Occipital lobe (tissue), 2 donors: ENCODE measurements around the gene PAXIP1. TPM values are rescaled to one million over a fixed set of nuclear protein-coding genes. Genes with fewer than 3 reads are reported as not detected.
"Not testable (repeated sequence)": the region's sequence is repeated elsewhere in the genome, so short reads cannot be mapped to it uniquely, and the experiment has no call there.

Source experiments
- DNase-seq: peaks from one replicate; lab custom pipeline; 2025; lab: John Stamatoyannopoulos, UW
- total RNA-seq: library from RNA; depleted of rRNA; stranded (reverse); fragments of >200 nt; gene quantifications from one replicate; pipeline ENCODE4 v1.2.3, GENCODE V29; 2014

PAXIP1 gene
- 10.3 TPM for total RNA-seq

DNA sequence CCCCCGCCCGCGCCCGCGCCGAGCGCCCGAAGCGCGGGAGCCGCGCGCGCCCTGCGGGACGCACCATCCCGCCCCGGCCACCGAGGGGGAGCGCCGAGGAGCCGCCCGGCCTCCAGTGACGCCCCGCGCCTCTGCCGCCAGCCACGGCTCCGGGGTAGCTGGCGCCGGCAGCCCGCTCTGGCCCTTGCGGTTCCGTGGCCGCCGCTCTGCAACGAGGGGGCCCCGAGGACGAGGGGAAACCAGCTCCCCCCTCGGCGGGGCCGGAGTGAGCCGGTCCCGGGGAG is at the start of gene PAXIP1:
PAXIP1 (minus strand) TSS at position 33 of the 284 bp plus-strand sequence. CDS start 195 bp downstream, outside the sequence.
- no peak for DNase-seq

- DNase-seq: no peak
Observed at GRCh38 chr7:155051355-155051754, 48.4 kb upstream of the PAXIP1 start.

DNA sequence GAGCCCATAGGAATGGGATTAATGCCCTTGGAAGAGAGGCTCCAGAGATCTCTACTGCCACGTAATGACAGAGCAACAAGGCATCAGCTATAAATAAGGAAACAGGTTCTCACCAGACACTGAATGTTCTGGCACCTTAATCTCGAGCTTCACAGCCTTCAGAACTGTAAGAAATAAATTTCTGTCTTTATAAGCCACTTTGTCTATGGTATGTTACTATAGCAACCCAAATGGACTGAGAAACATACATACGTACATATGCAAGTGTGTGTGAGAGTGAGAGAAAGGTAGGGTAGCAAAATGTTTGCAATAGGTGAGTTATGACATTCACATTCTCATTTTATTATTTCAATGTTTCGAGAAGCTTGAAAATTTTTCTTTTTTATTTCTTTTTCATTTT is 45.1 kb upstream of the PAXIP1 start:
- no peak for DNase-seq

DNA sequence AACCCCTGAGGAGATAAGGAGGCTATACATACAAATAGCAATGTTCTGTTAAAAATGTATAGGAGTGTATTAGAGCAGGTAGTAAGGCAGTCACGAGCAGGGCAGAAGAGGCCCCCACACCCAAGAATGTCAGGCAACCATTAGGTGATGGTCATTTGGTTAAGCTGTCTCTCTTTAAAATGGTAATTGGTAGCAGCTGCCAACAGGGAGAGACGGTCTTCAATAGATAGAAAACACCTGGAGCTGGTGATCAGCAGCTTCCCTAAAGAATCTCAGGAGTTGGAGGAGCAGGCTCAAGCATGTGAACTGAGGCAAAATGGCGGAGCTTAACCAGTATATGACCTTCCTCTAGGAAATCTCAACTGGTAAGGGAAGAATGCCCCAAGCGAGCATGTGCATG is 40.8 kb upstream of the PAXIP1 start:
- no peak for DNase-seq

DNA sequence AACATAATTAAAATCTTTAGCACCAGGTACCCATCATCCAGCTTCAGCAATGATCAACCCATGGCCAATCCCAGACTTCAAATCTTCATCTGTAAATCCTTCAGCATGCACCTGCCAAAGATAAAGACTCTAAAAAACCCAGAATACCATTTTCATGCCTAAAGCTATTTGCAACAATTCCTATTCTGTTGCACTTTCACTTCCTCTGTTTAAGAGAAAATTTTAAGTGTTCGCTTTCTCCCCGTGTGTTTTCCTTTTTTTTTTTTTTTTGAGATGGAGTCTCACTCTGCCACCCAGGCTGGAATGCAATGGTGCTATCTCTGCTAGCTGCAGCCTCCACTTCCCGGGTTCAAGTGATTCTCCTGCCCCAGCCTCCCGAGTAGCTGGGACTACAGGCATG is 35.4 kb upstream of the PAXIP1 start:
- DNase-seq: no peak

DNA sequence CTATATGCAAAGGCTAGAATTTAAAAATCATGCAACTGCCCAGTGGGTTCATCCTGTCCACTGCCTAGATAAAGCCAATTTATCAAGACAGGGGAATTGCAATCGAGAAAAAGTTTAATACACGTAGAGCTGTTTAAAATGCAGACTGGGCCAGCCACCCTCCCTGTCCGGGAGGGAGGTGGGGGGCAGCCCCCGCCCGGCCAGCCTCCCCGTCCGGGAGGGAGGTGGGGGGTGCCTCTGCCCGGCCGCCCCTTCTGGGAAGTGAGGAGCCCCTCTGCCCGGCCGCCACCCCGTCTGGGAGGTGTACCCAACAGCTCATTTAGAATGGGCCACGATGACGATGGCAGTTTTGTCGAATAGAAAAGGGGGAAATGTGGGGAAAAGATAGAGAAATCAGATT is 31.6 kb upstream of the PAXIP1 start:
- DNase-seq: not testable (repeated sequence)

- no peak for DNase-seq
Observed at GRCh38 chr7:155032978-155033377, 30.1 kb upstream of the PAXIP1 start.

DNA sequence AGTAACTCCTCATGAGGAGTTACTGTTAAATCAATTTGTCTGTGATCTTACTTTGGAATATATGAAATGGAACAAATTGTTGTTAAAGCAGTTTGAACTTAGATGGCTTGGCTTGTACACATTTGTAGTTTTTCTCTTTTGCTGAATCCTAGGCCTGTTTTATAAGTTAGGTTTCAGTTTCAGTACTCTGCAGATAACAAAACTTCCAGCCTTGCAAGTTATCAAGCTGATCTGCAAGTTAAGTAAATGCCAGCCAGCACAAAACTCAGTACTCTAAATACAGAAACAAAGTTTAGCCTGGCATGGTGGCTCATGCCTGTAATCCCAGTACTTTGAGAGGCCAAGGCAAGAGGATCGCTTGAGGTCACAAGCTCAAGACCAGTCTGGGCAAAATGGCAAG is 25.0 kb upstream of the PAXIP1 start:
- no peak for DNase-seq

GRCh38 chr7:155021699-155022145 is 18.8 kb upstream of the PAXIP1 start:
- DNase-seq: no peak

GRCh38 chr7:155020996-155021395 is 18.1 kb upstream of the PAXIP1 start:
- DNase-seq: no peak

DNA sequence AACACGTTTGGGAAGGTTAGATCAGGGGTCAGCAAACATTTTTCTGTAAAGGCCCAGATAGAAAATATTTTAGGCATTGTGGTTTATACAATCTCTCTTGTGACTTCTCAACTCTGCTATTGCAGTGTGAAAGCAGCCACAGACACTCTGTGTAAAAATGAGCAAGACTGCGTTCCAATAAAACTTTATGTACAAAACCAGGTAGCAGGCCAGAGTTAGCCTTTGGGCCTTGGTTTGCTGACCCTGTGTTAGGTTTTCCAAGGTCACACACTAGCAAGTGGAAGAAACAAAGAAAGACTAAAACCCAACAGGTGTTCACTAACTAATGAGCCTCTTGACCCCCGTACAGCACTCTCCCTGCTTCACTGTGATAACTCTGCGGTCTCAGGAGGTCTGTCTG is 14.9 kb upstream of the PAXIP1 start:
- no peak for DNase-seq

DNA sequence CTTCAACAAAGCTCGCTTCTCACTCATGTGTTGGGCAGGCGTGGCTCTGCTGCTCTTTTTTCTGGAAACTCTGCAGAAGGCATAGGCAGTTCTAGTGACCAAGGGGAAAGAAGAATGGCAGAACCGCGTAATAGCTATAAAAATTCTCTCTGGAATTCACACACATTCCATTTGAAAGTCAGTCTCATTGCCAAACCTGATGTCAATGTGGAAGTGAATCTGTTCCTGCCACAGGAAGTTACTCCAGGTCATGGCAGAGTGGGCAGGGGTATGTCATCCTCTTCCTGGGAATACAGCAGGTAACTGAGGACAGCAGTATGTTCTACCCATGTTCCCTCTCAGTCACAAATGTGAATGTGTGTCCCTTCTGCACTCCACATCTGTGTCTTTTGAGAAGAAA is 8.2 kb upstream of the PAXIP1 start:
- DNase-seq: no peak

- DNase-seq: no peak
Observed at GRCh38 chr7:155009570-155010157, 6.7 kb upstream of the PAXIP1 start.

- DNase-seq: no peak
Observed at GRCh38 chr7:155007947-155008346, 5.0 kb upstream of the PAXIP1 start.

GRCh38 chr7:155003376-155004214 is 671 bp upstream of the PAXIP1 start:
- peak; percentile 85 for DNase-seq

GRCh38 chr7:155002411-155003091 is 373 bp downstream of the PAXIP1 start:
- no peak for DNase-seq

DNA sequence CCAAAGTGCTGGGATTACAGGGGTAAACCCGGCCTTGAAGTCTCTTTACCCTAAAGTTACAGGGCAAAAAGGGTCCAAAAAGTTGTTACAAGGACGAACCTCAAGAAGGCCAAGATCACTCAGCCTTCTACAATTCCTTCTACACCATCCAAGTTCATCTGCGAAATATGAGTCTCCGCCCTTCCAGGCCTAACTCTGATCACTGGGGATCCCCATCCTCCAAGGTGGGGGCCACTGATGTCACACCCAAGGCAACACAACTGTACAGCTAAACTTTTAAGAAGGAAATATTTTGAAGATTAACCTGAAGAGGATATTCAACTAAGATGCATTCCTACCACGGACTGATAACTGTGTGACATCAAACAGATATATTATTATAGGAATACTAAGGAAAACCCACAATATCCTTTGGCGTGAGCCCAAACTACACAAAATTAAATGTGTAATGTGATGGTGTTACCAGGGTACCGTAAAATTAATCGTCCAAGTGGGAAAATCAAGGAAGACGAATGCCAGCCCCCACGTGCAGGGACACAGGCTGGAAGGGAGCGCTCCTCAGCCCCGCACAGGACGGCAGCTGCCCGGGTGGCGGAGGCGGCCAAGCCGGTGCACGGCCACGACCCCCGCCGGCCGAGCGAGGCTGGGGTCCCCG is 1.0 kb downstream of the PAXIP1 start:
- no peak for DNase-seq

- no peak for DNase-seq
Observed at GRCh38 chr7:155000795-155001194, 2.1 kb downstream of the PAXIP1 start.

- no peak for DNase-seq
Observed at GRCh38 chr7:154998481-154998880, 4.4 kb downstream of the PAXIP1 start.

DNA sequence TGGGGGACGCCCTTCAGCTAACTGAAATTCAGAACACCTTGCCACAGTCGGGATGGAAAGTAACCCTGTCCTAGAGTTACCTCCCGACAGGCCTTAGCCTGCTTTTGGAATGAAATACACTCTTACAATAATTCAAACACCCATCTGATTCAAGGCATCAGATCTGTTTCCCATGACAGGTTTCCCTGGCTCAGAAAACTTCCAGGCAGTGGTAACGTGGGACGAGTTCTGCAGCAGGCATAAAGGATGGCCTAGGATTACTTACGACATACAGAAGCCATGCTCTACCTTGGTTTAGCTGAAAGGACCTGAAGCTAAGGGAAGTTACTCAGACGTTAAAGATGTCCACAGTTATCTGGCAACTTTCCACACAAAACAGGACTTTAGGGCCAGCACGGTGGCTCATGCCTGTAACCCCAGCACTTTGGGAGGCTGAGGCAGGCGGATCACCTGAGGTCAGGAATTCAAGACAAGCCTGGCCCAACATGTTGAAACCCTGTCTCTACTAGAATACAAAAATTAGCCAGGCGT is 5.0 kb downstream of the PAXIP1 start:
- no peak for DNase-seq

DNA sequence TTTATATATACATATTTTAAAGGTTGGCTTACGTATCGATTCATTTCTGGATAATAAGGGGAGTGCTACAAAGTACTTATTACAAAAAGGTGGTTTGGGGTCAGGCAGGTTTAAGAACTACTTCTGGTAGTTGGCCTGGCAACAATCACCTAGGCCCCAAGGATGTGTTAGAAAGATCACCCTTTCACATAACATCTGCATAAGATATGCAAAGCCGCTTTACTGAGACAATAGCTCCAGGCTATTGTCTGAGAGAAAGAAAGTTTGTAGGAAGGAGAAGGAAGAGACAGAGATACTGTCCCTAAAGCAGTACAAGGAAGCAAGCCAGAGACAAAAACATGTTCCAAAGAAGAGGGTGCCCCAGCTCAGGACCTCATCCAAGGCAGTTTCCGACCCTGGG is 6.2 kb downstream of the PAXIP1 start:
- DNase-seq: no peak

DNA sequence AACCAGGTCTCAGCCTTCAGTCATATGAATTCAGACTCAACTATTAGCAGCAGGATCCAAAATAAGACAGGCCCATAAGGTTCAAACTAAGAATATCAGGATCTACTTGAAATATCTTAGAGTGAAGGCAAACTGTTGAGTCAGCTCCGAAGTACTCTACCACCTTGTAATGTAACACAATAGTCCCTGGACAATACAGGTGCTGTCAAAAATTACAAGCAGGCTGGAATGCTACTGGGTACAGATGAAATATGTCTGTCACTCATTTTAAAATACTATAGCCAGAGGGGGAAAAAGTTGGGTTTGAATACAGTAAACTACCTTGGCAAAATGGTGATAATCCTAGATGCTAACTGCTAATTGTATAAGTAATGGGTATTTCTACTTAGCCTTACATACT is 6.8 kb downstream of the PAXIP1 start:
- no peak for DNase-seq
